Adrenal gland (tissue), 5 donors: Measurements from ENCODE around the gene PAK5.

Experiments
- POLR2A ChIP-seq, 2 donors: fragments of 450-650 bp; IDR thresholded peaks; one replicate each; pipeline ENCODE4 v1.6.1; 2017; ENCODE audit warnings: antibody characterized with exemption in 2 of 2, mild to moderate bottlenecking in 2 of 2, moderate library complexity in 1 of 2
- TF ChIP-seq, protein P1 (sequence below), 6 experiments: fragments of 450-650 bp in 4 of 6; fragments of 200-600 bp in 2 of 6; sonication (generic) in 1 of 6; IDR thresholded peaks; 1 replicate in 5 of 6; 2 replicates in 1 of 6; pipeline versions ENCODE4 v1.5.1 to v1.8.0; 2016 to 2021; ENCODE audit warnings: antibody characterized with exemption in 6 of 6, mild to moderate bottlenecking in 2 of 6, moderate library complexity in 1 of 6
- donor health status: DM: no; HTN: no; CAD: no.

- TF ChIP-seq, protein P1, sequence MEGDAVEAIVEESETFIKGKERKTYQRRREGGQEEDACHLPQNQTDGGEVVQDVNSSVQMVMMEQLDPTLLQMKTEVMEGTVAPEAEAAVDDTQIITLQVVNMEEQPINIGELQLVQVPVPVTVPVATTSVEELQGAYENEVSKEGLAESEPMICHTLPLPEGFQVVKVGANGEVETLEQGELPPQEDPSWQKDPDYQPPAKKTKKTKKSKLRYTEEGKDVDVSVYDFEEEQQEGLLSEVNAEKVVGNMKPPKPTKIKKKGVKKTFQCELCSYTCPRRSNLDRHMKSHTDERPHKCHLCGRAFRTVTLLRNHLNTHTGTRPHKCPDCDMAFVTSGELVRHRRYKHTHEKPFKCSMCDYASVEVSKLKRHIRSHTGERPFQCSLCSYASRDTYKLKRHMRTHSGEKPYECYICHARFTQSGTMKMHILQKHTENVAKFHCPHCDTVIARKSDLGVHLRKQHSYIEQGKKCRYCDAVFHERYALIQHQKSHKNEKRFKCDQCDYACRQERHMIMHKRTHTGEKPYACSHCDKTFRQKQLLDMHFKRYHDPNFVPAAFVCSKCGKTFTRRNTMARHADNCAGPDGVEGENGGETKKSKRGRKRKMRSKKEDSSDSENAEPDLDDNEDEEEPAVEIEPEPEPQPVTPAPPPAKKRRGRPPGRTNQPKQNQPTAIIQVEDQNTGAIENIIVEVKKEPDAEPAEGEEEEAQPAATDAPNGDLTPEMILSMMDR (IDR thresholded peaks at IDR 0.05), result no peak
- TF ChIP-seq POLR2A (IDR thresholded peaks at IDR 0.05), result no peak
Observed at GRCh38 chr20:9534025-9534424, 304.9 kb downstream of the PAK5 start.
